GM12891 (cell line): Measurements from ENCODE around the gene RSBN1L.

ENCODE experiments used
- PAX5 ChIP-seq: IDR thresholded peaks from 2 replicates; pipeline ENCODE4 v1.6.1; 2011; ENCODE audit warnings: low read length, moderate library complexity, mild to moderate bottlenecking; ENCODE audit not compliant: insufficient read depth, severe bottlenecking
- POLR2A ChIP-seq: IDR thresholded peaks from 2 replicates; pipeline ENCODE4 v1.6.1; 2011; ENCODE audit warnings: low read depth, low read length, control low read depth
- POLR2AphosphoS5 ChIP-seq: IDR thresholded peaks from 2 replicates; pipeline ENCODE4 v1.6.1; 2011; ENCODE audit warnings: low read depth, low read length, control low read depth
- POU2F2 ChIP-seq: IDR thresholded peaks from 2 replicates; pipeline ENCODE4 v1.6.1; 2011; ENCODE audit warnings: low read depth, mild to moderate bottlenecking, control low read depth, low read length, moderate library complexity
- TAF1 ChIP-seq: IDR thresholded peaks from 2 replicates; pipeline ENCODE4 v1.6.1; 2011; ENCODE audit warnings: low read depth, low read length, control low read depth

- no peak for TF ChIP-seq POLR2AphosphoS5
- TF ChIP-seq TAF1 = no peak
- TF ChIP-seq POLR2A = no peak
- no peak for TF ChIP-seq PAX5
- TF ChIP-seq POU2F2 = no peak
Observed at GRCh38 chr7:77813180-77813579, 116.9 kb downstream of the RSBN1L start.
